ENCODE results near the gene GNAS-AS1.

Gene GNAS-AS1

DNA sequence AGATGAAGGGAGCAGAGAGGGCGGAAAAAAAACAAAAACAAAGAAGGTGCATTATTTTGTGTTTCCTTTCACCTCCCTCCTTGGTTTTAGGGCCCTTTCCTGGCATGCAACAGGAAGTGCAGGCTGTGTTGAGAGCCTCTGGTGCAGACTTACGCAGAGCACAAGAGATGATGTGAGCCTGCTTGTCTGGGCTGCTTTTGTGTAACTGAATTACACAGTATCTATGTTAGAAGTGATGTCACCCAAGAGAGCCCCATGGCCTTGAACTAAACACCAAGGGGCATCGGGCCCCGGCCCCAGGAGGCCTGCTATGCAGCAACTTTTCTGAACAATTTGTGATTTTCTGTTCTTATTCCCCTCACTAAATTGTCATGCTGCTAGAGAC is 27.3 kb upstream of the GNAS-AS1 start:
- H3K4me3 ChIP-seq (ENCODE audit: low read depth, low read length), result no peak overlapping the region
- TF ChIP-seq, protein P1, sequence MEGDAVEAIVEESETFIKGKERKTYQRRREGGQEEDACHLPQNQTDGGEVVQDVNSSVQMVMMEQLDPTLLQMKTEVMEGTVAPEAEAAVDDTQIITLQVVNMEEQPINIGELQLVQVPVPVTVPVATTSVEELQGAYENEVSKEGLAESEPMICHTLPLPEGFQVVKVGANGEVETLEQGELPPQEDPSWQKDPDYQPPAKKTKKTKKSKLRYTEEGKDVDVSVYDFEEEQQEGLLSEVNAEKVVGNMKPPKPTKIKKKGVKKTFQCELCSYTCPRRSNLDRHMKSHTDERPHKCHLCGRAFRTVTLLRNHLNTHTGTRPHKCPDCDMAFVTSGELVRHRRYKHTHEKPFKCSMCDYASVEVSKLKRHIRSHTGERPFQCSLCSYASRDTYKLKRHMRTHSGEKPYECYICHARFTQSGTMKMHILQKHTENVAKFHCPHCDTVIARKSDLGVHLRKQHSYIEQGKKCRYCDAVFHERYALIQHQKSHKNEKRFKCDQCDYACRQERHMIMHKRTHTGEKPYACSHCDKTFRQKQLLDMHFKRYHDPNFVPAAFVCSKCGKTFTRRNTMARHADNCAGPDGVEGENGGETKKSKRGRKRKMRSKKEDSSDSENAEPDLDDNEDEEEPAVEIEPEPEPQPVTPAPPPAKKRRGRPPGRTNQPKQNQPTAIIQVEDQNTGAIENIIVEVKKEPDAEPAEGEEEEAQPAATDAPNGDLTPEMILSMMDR (IDR thresholded peaks at IDR 0.05; ENCODE audit: borderline replicate concordance, insufficient read depth, low read depth, low read length), result no peak

DNA sequence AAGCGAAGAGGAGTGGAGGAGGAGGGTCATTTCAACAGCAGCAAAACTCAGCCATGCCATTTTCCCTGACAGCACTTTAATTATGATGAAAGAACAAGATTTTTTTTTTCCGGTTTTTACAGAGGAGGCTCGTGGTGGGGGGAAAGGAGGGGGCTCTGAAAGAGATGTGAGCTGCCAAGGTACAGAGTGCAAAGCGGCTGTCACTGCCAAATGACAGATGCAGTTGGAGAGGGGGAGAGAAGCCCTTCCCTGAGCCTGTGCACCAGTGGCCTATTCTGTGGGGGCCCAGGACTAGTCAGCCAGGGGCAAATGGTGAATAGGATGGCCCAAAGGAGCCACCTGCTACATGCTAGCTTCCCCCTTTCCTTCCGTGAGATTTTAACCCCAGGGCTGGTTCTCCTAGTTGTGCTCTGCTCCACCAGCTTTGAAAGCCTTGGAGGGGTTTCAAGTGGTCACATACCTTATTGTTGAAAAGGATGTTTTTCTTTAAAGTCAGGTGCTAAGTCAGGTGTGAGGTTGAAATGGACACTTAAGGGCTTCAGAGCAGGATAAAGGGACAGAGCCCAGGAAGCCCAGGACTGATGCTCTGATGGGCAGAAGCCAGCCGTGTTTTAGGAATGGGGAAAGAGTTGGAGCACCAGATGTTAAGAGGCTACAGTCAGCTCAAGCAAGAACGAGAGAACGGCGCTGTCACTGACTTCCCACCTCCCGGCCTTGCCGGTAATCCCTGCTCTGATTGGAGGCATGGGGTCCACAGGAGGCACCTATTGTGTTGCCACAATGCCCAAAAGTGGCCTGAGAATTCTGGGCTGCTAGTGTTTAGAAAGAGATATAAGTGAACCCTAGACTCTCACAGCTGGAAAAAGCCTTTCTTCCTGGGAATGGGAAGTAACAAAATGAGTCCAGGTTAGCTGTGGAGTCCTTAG is 26.6 kb upstream of the GNAS-AS1 start:
- TF ChIP-seq, protein P1 (IDR thresholded peaks at IDR 0.05; ENCODE audit: borderline replicate concordance, insufficient read depth, low read depth, low read length), result no peak
- H3K4me3 ChIP-seq (ENCODE audit: low read depth, low read length), result no peak overlapping the region

DNA sequence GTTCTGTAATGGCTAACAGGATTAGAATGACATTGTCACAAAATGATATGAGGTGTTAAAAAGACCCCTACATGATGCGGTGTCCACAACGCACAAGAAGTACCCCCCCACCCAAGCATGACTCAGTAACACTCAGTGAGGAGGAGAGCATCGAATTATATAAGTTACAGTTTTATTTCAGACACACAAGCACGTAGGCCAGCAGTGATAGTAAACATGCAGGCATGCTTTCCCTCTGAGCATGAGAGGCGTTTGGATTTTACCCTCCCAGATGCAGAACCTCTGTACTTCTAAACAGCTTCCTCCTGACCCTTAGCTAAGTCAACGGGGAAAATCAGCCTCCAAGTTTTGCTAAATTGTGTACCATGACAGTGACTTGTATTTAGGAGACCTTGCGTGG is 25.7 kb upstream of the GNAS-AS1 start:
- H3K4me3 ChIP-seq (ENCODE audit: low read depth, low read length), result no peak overlapping the region
- TF ChIP-seq, protein P1 (IDR thresholded peaks at IDR 0.05; ENCODE audit: borderline replicate concordance, insufficient read depth, low read depth, low read length), result no peak

DNA sequence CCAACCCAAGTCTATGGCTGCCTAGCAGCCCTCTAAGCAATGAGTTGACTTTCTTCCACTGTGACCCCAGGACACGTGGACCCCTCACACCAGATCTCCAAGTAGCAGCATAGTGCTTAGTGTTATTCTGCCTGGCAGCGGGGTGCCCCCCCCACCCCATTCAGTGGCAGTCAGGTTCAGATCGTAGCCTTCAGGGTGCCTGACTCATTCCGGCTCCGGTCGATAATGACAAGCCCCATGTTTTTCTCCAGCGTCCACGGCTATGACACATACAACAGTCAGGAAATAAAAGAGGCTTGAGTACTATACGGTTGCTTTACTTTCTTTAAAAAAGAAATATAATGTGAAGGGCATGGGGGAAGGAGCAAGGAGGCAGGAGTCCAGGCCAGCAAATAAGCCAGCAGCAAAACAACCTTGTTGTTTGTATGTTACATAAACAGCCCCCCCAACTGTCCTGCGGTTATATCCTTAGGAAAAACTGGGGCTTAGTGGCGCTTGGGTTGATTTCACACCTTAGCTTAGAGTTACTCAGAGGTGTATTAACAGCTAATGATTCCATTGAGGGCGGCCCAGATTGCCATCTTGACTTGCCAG is 24.9 kb upstream of the GNAS-AS1 start:
- TF ChIP-seq, protein P1 (IDR thresholded peaks at IDR 0.05; ENCODE audit: borderline replicate concordance, insufficient read depth, low read depth, low read length), result no peak
- H3K4me3 ChIP-seq (ENCODE audit: low read depth, low read length), result no peak overlapping the region

DNA sequence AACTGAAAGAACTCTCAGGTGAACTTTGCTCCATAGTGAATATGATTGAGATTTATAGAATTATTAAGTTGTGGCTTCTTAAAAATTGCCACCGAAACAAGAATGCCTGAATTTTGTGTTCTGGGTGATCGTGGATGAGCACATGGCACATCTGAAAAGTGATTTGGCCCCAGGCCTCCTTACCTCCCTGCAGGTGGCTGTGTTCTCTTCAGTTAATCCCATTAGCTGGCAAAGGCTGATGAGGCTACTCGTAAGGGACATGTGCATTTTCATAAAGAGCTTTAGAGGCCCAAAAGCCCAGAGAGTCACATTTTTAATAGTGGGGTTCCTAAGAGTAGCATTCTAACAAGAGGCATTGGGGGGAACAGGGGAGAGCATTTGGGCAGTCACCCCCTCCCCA is 24.4 kb upstream of the GNAS-AS1 start:
- no peak overlapping the region for H3K4me3 ChIP-seq (ENCODE audit: low read depth, low read length)
- TF ChIP-seq, protein P1 (IDR thresholded peaks at IDR 0.05; ENCODE audit: borderline replicate concordance, insufficient read depth, low read depth, low read length), result no peak

DNA sequence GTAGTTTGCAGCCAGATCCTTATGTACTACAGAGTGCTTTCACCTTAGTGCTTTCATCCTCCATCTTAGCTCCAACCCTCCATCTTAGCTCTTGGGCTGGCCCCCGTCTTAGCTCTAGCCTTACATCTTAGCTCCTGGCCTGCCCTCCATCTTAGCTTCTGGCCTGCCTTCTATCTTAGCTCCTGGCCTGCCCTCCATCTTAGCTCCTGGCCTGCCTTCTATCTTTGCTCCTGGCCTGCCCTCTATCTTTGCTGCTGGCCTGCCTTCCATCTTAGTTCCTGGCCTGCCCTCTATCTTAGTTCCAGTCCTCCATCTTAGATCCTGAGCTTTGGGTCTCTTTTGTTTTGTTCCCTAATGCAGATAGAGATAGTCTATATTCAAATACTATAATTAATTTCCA is 23.8 kb upstream of the GNAS-AS1 start:
- TF ChIP-seq, protein P1 (IDR thresholded peaks at IDR 0.05; ENCODE audit: borderline replicate concordance, insufficient read depth, low read depth, low read length), result no peak
- H3K4me3 ChIP-seq (ENCODE audit: low read depth, low read length), result no peak overlapping the region

Measured in GM12875 (cell line).